Measurements from ENCODE around the gene MTHFD1L.

- TF ChIP-seq, protein P1, sequence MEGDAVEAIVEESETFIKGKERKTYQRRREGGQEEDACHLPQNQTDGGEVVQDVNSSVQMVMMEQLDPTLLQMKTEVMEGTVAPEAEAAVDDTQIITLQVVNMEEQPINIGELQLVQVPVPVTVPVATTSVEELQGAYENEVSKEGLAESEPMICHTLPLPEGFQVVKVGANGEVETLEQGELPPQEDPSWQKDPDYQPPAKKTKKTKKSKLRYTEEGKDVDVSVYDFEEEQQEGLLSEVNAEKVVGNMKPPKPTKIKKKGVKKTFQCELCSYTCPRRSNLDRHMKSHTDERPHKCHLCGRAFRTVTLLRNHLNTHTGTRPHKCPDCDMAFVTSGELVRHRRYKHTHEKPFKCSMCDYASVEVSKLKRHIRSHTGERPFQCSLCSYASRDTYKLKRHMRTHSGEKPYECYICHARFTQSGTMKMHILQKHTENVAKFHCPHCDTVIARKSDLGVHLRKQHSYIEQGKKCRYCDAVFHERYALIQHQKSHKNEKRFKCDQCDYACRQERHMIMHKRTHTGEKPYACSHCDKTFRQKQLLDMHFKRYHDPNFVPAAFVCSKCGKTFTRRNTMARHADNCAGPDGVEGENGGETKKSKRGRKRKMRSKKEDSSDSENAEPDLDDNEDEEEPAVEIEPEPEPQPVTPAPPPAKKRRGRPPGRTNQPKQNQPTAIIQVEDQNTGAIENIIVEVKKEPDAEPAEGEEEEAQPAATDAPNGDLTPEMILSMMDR (conservative IDR thresholded peaks at IDR 0.05 in 1 of 2, IDR thresholded peaks at IDR 0.05 in 1 of 2; ENCODE audit: low read depth in 1 of 2, low read length in 2 of 2): no peak
- no peak for TF ChIP-seq EZH2 (IDR thresholded peaks at IDR 0.05; ENCODE audit: low read length, missing control alignments)
Observed at GRCh38 chr6:151005164-151005563, 139.7 kb downstream of the MTHFD1L start.

Data from fibroblast of lung (primary cell).